IMR-90 (cell line): ENCODE data around the gene AFDN. TPM values are rescaled to one million over a fixed set of nuclear protein-coding genes. Genes with fewer than 3 reads are reported as not detected.

Experiments used
- ATAC-seq: fragments of 200-7000 bp; cut with Tn5 transposase; 2 replicates; pipeline ENCODE4 v1.9.1; 2020; ENCODE audit warnings: low read depth, mild to moderate bottlenecking, moderate library complexity
- BruUV-seq: library from RNA; stranded (reverse); fragments of 400-500 nt; replicated peaks from 2 replicates; lab custom pipeline; 2021; lab: Mats Ljungman, UMichigan
- CTCF ChIA-PET: fragments of 300-600 bp; formaldehyde crosslinking; extraction: SDS; loops from one replicate; lab custom pipeline; 2021; ENCODE audit warnings: antibody characterized with exemption; lab: Yijun Ruan, JAX
- POLR2A ChIA-PET: fragments of 300-600 bp; sonication (Branson Sonifier 250); formaldehyde crosslinking; loops from one replicate; lab custom pipeline; 2022; ENCODE audit warnings: antibody characterized with exemption; ENCODE audit not compliant: unreplicated experiment; lab: Charles Lee
- DNase-seq: peaks from one replicate; pipeline ENCODE4 v3.0.0; 2013
- H2AFZ ChIP-seq: replicated peaks from 2 replicates; pipeline ENCODE3; 2013; ENCODE audit warnings: low read length, mild to moderate bottlenecking; ENCODE audit not compliant: poor library complexity
- H2AK5ac ChIP-seq: 2 replicates; pipeline ENCODE4 v1.6.1; 2013; ENCODE audit warnings: low read depth, low read length, inconsistent platforms
- H2AK9ac ChIP-seq: replicated peaks from 2 replicates; pipeline ENCODE3; 2013; ENCODE audit warnings: mild to moderate bottlenecking, low read depth, low read length, moderate library complexity; ENCODE audit not compliant: poor library complexity
- H2BK120ac ChIP-seq: 2 replicates; pipeline ENCODE4 v1.6.1; 2013; ENCODE audit warnings: low read depth, low read length, inconsistent platforms
- H2BK15ac ChIP-seq: 3 replicates; pipeline ENCODE4 v1.6.1; 2013; ENCODE audit warnings: low read depth, low read length, inconsistent platforms
- H2BK20ac ChIP-seq: 2 replicates; pipeline ENCODE4 v1.6.1; 2013; ENCODE audit warnings: low read depth, mild to moderate bottlenecking, inconsistent platforms, low read length, moderate library complexity
- H2BK5ac ChIP-seq: 2 replicates; pipeline ENCODE4 v1.6.1; 2013; ENCODE audit warnings: mild to moderate bottlenecking, low read depth, low read length, inconsistent platforms; ENCODE audit not compliant: poor library complexity, severe bottlenecking
- H3K14ac ChIP-seq: replicated peaks from 2 replicates; pipeline ENCODE4 v1.6.1; 2013; ENCODE audit warnings: low read depth, low read length, inconsistent platforms
- H3K18ac ChIP-seq: 2 replicates; pipeline ENCODE4 v1.6.1; 2013; ENCODE audit warnings: low read depth, low read length, control low read depth
- H3K23ac ChIP-seq: 2 replicates; pipeline ENCODE4 v1.6.1; 2013; ENCODE audit warnings: low read depth, low read length, inconsistent platforms
- H3K27ac ChIP-seq: 2 replicates; pipeline ENCODE4 v1.5.1; 2013; ENCODE audit warnings: mild to moderate bottlenecking, control low read depth, low read length; ENCODE audit not compliant: insufficient read depth
- H3K27me3 ChIP-seq: 2 replicates; pipeline ENCODE4 v1.6.1; 2013; ENCODE audit warnings: low read length; ENCODE audit not compliant: control insufficient read depth, insufficient read depth
- H3K36me3 ChIP-seq: 2 replicates; pipeline ENCODE4 v1.6.1; 2013; ENCODE audit warnings: low read length, mixed read lengths; ENCODE audit not compliant: control insufficient read depth, insufficient read depth
- H3K4ac ChIP-seq: 2 replicates; pipeline ENCODE4 v1.6.1; 2013; ENCODE audit warnings: low read depth, low read length, inconsistent platforms
- H3K4me1 ChIP-seq: 2 replicates; pipeline ENCODE4 v1.6.1; 2013; ENCODE audit warnings: low read length, mixed read lengths; ENCODE audit not compliant: control insufficient read depth, insufficient read depth
- H3K4me2 ChIP-seq: 2 replicates; pipeline ENCODE4 v1.6.1; 2013; ENCODE audit warnings: low read depth, mild to moderate bottlenecking, control low read depth, low read length, moderate library complexity
- H3K4me3 ChIP-seq: 2 replicates; pipeline ENCODE4 v1.5.1; 2013; ENCODE audit warnings: low read depth, mild to moderate bottlenecking, control low read depth, low read length, moderate library complexity; ENCODE audit not compliant: insufficient read depth
- H3K56ac ChIP-seq: 2 replicates; pipeline ENCODE4 v1.6.1; 2013; ENCODE audit warnings: low read length, inconsistent platforms; ENCODE audit not compliant: insufficient read depth; ENCODE audit errors: extremely low read depth
- H3K79me1 ChIP-seq, 2 experiments: 2 replicates each; pipeline ENCODE4 v1.6.1; 2013; ENCODE audit warnings: low read length in 2 of 2, inconsistent platforms in 1 of 2, low read depth in 1 of 2
- H3K9ac ChIP-seq: 2 replicates; pipeline ENCODE4 v1.6.1; 2013; ENCODE audit warnings: low read depth, low read length, control low read depth
- H3K9me1 ChIP-seq: 2 replicates; pipeline ENCODE4 v1.6.1; 2013; ENCODE audit warnings: low read length, inconsistent platforms; ENCODE audit not compliant: insufficient read depth
- H3K9me3 ChIP-seq: 2 replicates; pipeline ENCODE4 v1.6.1; 2013; ENCODE audit warnings: low read length; ENCODE audit not compliant: control insufficient read depth, insufficient read depth
- H4K20me1 ChIP-seq: 2 replicates; pipeline ENCODE4 v1.6.1; 2013; ENCODE audit warnings: low read length, inconsistent platforms; ENCODE audit not compliant: insufficient read depth
- H4K5ac ChIP-seq: 2 replicates; pipeline ENCODE4 v1.6.1; 2013; ENCODE audit warnings: mild to moderate bottlenecking, low read depth, low read length, control low read depth
- H4K8ac ChIP-seq, 2 experiments: 2 replicates each; pipeline ENCODE4 v1.6.1; 2013; ENCODE audit warnings: low read depth in 2 of 2, low read length in 2 of 2, control low read depth in 1 of 2, inconsistent platforms in 1 of 2
- H4K91ac ChIP-seq: 2 replicates; pipeline ENCODE4 v1.6.1; 2013; ENCODE audit warnings: low read depth, low read length, inconsistent platforms; ENCODE audit not compliant: insufficient read depth
- MAFK ChIP-seq: IDR thresholded peaks from 2 replicates; pipeline ENCODE4 v1.6.1; 2012; ENCODE audit warnings: low read depth, low read length, improper control_type of control experiment
- MXI1 ChIP-seq: IDR thresholded peaks from 2 replicates; pipeline ENCODE4 v1.6.1; 2012; ENCODE audit warnings: low read depth, mild to moderate bottlenecking, low read length, moderate library complexity, borderline replicate concordance
- POLR2A ChIP-seq: IDR thresholded peaks from 2 replicates; pipeline ENCODE4 v1.6.1; 2012; ENCODE audit warnings: mild to moderate bottlenecking, low read depth, low read length
- WGBS, 2 experiments: methylation state at CpG; one replicate each; pipeline versions ENCODE4 v1.1.5 to v1.1.7; 2013; ENCODE audit warnings: missing lambda C conversion rate in 2 of 2; ENCODE audit not compliant: insufficient read length in 1 of 2; ENCODE audit errors: extremely low coverage in 2 of 2; 5-methylcytosine and 5-hydroxymethylcytosine counted together
- dilution Hi-C: fragments of 300-500 bp; cut with HindIII; formaldehyde crosslinking; loops from one replicate; pipeline ENCODE4 v1.14.3; 2018; ENCODE audit warnings: low sequenced_read_pairs; ENCODE audit not compliant: unreplicated experiment
- in situ Hi-C: fragments of 300-500 bp; cut with MboI; formaldehyde crosslinking; loops from 3 replicates; pipeline ENCODE4 v1.14.3; 2019; ENCODE audit warnings: low sequenced_read_pairs, inconsistent platforms, mixed read lengths
- intact Hi-C: fragments of 100-400 bp; cut with micrococcal nuclease; formaldehyde crosslinking; loops from 2 replicates; pipeline ENCODE4 v1.10.0; 2022
- polyA plus RNA-seq, 3 experiments: library from polyadenylated mRNA; depleted of rRNA; stranded (reverse); fragments of >200 nt; gene quantifications; 2 replicates each; pipeline ENCODE4 v1.2.3, GENCODE V29; 2012; ENCODE audit warnings: low replicate concordance in 1 of 3
- total RNA-seq: library from RNA; depleted of rRNA; stranded (reverse); fragments of >200 nt; gene quantifications from 2 replicates; pipeline ENCODE4 v1.2.3, GENCODE V29; 2012

Gene AFDN
- total and polyA plus RNA-seq, 2 of the 4 experiments (the other 2 are of a cell fraction): 11.6 to 20.8 TPM

DNA sequence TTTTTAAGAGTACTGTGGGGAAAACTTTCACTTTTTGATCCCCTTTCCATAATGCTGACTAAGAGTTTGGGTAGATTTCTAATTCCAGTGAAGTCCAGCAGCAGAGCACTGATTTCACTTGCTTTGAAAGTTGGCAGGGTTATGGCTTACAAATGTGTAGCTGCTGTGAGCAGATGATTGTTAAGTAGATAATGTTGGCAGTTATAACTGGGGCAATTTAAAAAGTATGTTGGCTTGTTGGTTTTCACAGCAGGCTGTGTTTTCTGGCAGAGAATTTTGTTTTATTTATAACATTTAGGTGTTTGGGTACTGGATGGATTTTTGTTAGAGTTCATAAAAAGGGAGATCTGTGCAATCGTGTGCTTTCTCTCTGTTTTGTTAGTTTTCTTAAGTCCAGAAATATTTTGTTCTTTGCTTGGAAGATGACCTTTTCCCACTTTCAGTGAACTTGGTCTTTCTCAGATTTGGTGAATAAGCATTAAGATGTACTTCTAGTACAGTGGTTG is 31.4 kb downstream of the AFDN start:
- no peak overlapping the region for H2AK5ac ChIP-seq
- no peak overlapping the region for H2BK5ac ChIP-seq
- no peak overlapping the region for H3K18ac ChIP-seq
- ATAC-seq (peak; percentile 44), DNase-seq (peak; percentile 51)
- no peaks in the 10 kb centered on the region for H3K9me3 ChIP-seq
- H2BK20ac ChIP-seq: no peak overlapping the region
- H3K27me3 ChIP-seq: no peaks in the 10 kb centered on the region
- no peaks in the 10 kb centered on the region for H3K36me3 ChIP-seq
- H2BK120ac ChIP-seq: no peak overlapping the region
- H4K20me1 ChIP-seq: no peaks in the 10 kb centered on the region; the same call in 1 of the 2 replicates
- dilution Hi-C loops (no loop called here), intact Hi-C loops (no loop called here), in situ Hi-C loops (no loop called here)
- CTCF ChIA-PET: no interaction called here
- TF ChIP-seq MXI1: no peak
- peak; percentile 81 for TF ChIP-seq MAFK
- no peak for TF ChIP-seq POLR2A
- H3K4me2 ChIP-seq: peak overlapping the region; percentile 50; the same call in 1 of the 2 replicates
- H3K9ac ChIP-seq: no peak overlapping the region
- H4K8ac ChIP-seq: no peak overlapping the region
- H4K91ac ChIP-seq: no peak overlapping the region
- no peak overlapping the region for H3K14ac ChIP-seq
- H2BK15ac ChIP-seq: no peak overlapping the region
- BruUV-seq: no TSS peak
- 0 out of 2 replicates have a peak overlapping the region, but pooled peaks have one; percentile 8 for H3K4ac ChIP-seq
- H3K9me1 ChIP-seq: peaks cover 2% of the 10 kb centered on the region; the same call in 1 of the 2 replicates
- no peak overlapping the region for H2AFZ ChIP-seq
- H3K4me1 ChIP-seq: no peaks in the 10 kb centered on the region
- no peak overlapping the region for H3K23ac ChIP-seq
- H3K27ac ChIP-seq: no peak overlapping the region
- POLR2A ChIA-PET: no interaction called here
- H2AK9ac ChIP-seq: no peak overlapping the region
- H3K79me1 ChIP-seq: peaks cover 8 to 18% of the 10 kb centered on the region in 2 experiments
- H3K56ac ChIP-seq: no peak overlapping the region
- H3K4me3 ChIP-seq: no peak overlapping the region
- no peak overlapping the region for H4K5ac ChIP-seq
- WGBS, 2 experiments: no CpG with 5 or more reads among the region's 1 CpG
